SHP77 (cell line): ENCODE measurements around the gene ADAMTS2.

Source experiments
- DNase-seq, 2 experiments: peaks; one replicate each; lab custom pipeline; 2025; lab: John Stamatoyannopoulos, UW

ADAMTS2 gene

GRCh38 chr5:179124853-179125788, 220.1 kb downstream of the ADAMTS2 start:
- no peak for DNase-seq

GRCh38 chr5:179124273-179124852, 220.9 kb downstream of the ADAMTS2 start:
- no peak for DNase-seq

- no peak for DNase-seq
Measured at GRCh38 chr5:179123491-179124272, 221.6 kb downstream of the ADAMTS2 start.

- no peak for DNase-seq
Measured at GRCh38 chr5:179123109-179123426, 222.2 kb downstream of the ADAMTS2 start.

GRCh38 chr5:179122411-179123108, 222.7 kb downstream of the ADAMTS2 start:
- no peak for DNase-seq

GRCh38 chr5:179121667-179122111, 223.6 kb downstream of the ADAMTS2 start:
- no peak for DNase-seq

- DNase-seq, result no peak
Measured at GRCh38 chr5:179120951-179121666, 224.2 kb downstream of the ADAMTS2 start.

GRCh38 chr5:179120421-179120861, 224.8 kb downstream of the ADAMTS2 start:
- DNase-seq, result no peak

GRCh38 chr5:179119415-179120170, 225.7 kb downstream of the ADAMTS2 start:
- DNase-seq, result no peak

- DNase-seq, result no peak
Measured at GRCh38 chr5:179118756-179119414, 226.4 kb downstream of the ADAMTS2 start.

- no peak for DNase-seq
Measured at GRCh38 chr5:179118338-179118737, 226.9 kb downstream of the ADAMTS2 start.

GRCh38 chr5:179115845-179116524, 229.3 kb downstream of the ADAMTS2 start:
- no peak for DNase-seq

- DNase-seq, result no peak
Measured at GRCh38 chr5:179115307-179115706, 230.0 kb downstream of the ADAMTS2 start.

- no peak for DNase-seq
Measured at GRCh38 chr5:179114756-179115155, 230.5 kb downstream of the ADAMTS2 start.

GRCh38 chr5:179113945-179114641, 231.2 kb downstream of the ADAMTS2 start:
- DNase-seq, result no peak

- no peak for DNase-seq
Measured at GRCh38 chr5:179113143-179113530, 232.1 kb downstream of the ADAMTS2 start.

- DNase-seq, result no peak
Measured at GRCh38 chr5:179112469-179113142, 232.7 kb downstream of the ADAMTS2 start.
